ENCODE data around the gene TMED7.

TMED7 gene

DNA sequence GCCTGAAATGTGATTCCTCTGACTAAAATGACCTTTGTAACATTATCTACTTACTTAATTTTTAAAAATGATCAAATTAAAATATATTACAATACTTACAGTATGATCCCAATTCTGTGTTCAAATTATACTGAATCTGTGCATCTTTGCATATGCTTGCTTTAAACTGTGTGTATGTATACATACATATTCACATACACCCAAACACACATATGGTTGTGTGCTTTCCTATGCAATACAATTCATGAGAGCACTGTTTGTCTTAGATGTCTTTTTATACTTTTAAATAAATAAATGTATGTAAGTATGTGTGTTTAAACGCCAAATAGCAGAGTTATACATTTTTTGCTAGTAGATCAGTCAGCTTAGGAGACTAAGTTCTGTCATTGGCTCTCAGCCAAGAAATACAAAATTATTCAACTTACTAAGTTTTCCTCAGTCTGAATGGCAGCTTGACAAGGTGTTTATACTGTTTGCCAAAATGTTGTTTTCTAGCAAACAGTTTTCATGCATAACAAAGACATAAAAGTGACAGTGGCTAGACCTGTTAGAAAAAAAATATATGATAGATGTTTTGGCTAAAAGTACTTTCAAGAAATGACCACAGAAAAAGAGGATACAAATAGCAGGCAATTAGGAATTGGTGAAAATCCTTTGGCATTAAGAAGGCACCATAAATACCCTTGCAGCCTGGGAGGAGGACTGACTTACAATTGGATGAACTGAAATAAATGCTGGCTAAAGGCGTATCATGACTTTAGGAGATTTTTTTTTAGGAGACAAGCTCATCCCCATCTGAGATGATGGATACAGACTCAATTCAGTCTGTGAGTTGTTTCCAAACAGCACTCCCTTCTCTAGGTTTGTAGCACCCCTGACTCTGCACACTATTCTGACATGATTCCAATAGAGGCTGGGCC, 31.4 kb downstream of the TMED7 start:
- CTCF ChIA-PET, result no interaction called here
- TF ChIP-seq, protein P1, sequence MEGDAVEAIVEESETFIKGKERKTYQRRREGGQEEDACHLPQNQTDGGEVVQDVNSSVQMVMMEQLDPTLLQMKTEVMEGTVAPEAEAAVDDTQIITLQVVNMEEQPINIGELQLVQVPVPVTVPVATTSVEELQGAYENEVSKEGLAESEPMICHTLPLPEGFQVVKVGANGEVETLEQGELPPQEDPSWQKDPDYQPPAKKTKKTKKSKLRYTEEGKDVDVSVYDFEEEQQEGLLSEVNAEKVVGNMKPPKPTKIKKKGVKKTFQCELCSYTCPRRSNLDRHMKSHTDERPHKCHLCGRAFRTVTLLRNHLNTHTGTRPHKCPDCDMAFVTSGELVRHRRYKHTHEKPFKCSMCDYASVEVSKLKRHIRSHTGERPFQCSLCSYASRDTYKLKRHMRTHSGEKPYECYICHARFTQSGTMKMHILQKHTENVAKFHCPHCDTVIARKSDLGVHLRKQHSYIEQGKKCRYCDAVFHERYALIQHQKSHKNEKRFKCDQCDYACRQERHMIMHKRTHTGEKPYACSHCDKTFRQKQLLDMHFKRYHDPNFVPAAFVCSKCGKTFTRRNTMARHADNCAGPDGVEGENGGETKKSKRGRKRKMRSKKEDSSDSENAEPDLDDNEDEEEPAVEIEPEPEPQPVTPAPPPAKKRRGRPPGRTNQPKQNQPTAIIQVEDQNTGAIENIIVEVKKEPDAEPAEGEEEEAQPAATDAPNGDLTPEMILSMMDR (conservative IDR thresholded peaks at IDR 0.05; ENCODE audit: low read depth), result no peak
- H3K27ac ChIP-seq, result no peak overlapping the region
- no peak for DNase-seq (ENCODE audit: low spot score)
- POLR2A ChIA-PET (ENCODE audit: low non-redundant PET), result no interaction called here

DNA sequence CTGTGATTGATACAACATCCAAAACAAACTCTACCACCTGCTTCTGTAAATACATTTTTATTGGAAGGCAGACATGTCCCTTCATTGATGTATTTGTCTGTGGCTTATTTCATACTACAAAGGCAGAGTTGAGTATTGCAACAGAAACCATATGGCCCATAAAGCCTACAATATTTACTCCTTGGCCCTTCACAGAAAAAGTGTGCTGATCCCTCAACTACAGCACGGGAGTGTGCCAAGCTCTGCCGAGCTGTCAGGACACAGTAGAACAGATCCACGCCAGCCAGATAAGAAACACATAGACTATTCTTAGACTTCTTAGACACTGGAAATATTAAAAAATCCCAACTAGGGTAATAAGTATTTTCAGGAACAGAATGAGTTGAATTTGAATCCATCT, 36.8 kb downstream of the TMED7 start:
- POLR2A ChIA-PET (ENCODE audit: low non-redundant PET), result no interaction called here

DNA sequence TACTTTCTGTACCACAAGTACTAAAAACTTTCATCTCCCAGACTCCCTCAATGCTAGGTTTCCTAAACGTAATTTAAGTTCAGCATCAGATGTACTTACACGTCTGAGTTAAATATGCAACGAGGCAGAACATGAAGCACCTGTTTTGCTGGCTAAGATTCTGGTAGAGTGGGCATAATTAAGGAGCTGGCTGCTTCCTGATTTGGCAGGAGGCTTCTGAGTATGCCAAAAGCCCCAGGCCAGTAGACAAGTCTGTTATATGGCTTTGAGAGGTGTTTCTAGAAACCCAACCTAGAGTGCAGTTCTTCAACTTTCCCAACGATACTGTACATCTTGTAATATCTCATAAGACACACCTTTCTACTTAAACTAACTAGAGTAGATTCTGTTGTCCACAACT, 37.2 kb downstream of the TMED7 start:
- DNase-seq (ENCODE audit: low spot score), result no peak
- ChIA-PET POLR2A (ENCODE audit: low non-redundant PET) (no interaction called here), CTCF (interaction anchor here (0.7 to 0.8 kb wide), 2 partner anchors 279 to 1525 kb away, joined by 3 to 4 read pairs; no protein-coding TSS in a partner anchor)
- TF ChIP-seq, protein P1 (conservative IDR thresholded peaks at IDR 0.05; ENCODE audit: low read depth), result no peak
- H3K27ac ChIP-seq, result no peak overlapping the region

More for the DNA sequence above, 36.8 kb downstream of the TMED7 start:
- CTCF ChIA-PET, result interaction anchor here (0.7 kb wide), 1 partner anchor 1525 kb away, joined by 3 read pairs; no protein-coding TSS in a partner anchor
- TF ChIP-seq, protein P1 (conservative IDR thresholded peaks at IDR 0.05; ENCODE audit: low read depth), result no peak
- no peak overlapping the region for H3K27ac ChIP-seq
- DNase-seq (ENCODE audit: low spot score), result no peak

DNA sequence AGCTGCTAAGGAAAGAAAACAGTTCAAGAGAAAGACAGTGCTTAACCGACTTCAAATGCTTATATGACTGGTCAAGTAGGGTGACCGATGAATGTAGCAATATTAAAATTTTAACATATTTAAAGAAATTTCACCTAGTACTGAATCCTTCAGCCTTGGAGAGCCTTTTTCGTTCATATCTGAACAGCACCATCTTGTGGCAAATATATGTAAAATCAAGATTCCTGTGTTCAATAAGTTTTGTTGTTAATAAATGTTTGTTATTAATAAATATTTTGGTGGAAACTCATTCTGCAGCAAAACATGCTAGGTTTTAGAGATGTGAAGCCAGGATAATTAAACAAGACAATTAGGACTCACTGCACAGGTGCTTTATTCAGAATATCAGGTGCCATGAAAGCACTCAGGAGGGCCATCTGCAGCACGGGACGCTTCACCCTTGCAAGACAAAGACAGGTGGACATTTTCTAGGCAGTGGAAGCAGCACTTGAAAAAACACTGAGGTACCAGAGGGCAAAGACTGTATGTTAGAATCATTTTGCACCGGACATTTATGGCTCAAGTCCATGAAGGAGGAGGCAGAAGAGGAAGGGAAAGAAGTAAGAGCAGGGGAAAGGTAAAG, 39.2 kb downstream of the TMED7 start:
- DNase-seq (ENCODE audit: low spot score), result peak; percentile 41
- TF ChIP-seq, protein P1 (conservative IDR thresholded peaks at IDR 0.05; ENCODE audit: low read depth), result peak; percentile 70
- CTCF ChIA-PET, result interaction anchor here (0.6 kb wide), 1 partner anchor 47 kb away, joined by 4 read pairs; no protein-coding TSS in a partner anchor
- no peak overlapping the region for H3K27ac ChIP-seq
- POLR2A ChIA-PET (ENCODE audit: low non-redundant PET), result no interaction called here

DNA sequence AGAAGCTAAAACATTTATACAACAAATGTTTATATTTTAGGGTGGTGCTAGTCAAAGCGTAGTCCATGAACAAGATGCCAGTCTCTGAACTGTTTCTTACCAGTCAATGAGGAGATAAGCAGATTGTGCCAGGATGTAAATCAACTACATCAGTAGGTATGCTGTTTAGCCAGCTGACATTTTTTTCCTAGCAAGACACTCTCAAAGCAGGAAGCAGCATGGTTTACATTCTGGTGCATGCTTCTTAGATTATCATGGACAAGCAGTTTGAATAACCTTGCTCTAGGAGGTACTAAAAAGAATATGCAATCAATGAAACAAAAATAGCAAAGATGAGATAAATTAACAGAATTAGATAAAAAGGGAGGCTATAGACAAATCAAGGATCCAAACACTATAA, 40.6 kb downstream of the TMED7 start:
- POLR2A ChIA-PET (ENCODE audit: low non-redundant PET), result no interaction called here
- no peak overlapping the region for H3K27ac ChIP-seq
- no peak for DNase-seq (ENCODE audit: low spot score)
- CTCF ChIA-PET, result interaction anchor here (0.5 to 0.7 kb wide), 4 partner anchors 31 to 990 kb away, joined by 3 to 4 read pairs (median 3); no protein-coding TSS in a partner anchor
- TF ChIP-seq, protein P1 (conservative IDR thresholded peaks at IDR 0.05; ENCODE audit: low read depth), result no peak

DNA sequence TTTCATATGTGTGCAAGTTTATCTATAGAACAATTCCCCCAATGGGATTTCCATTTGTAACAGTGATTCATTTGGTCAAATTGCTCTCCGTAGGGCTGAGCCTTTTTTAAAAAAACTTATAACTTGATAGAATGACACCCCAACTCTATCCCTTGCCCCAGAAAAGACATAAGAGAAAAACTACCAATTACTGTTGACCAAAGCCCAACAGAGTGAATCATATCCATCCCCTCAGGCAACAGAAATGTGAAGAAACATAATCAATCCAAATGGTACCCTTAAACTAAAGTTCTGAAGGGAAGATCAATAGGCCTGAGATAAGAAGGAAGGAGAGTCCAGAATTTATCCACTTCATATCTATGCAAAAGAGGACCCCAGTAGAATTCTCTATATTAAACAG, 41.3 kb downstream of the TMED7 start:
- CTCF ChIA-PET, result interaction anchor here (0.6 kb wide), 1 partner anchor 275 kb away, joined by 3 read pairs; no protein-coding TSS in a partner anchor
- TF ChIP-seq, protein P1 (conservative IDR thresholded peaks at IDR 0.05; ENCODE audit: low read depth), result no peak

More for the DNA sequence above, 41.3 kb downstream of the TMED7 start:
- no peak overlapping the region for H3K27ac ChIP-seq
- POLR2A ChIA-PET (ENCODE audit: low non-redundant PET), result no interaction called here
- no peak for DNase-seq (ENCODE audit: low spot score)

All from RWPE1 (cell line).